IPS-18c (cell line): ENCODE data around the gene RAC2.

Experiments
- H3K4me3 ChIP-seq: 2 replicates; pipeline ENCODE4 v1.7.0; 2013; ENCODE audit warnings: low read depth, mild to moderate bottlenecking, low read length, moderate library complexity; ENCODE audit not compliant: insufficient read depth
- H3K9me3 ChIP-seq: one replicate; pipeline ENCODE4 v1.6.1; 2013; ENCODE audit warnings: mild to moderate bottlenecking, low read length, moderate library complexity; ENCODE audit not compliant: control insufficient read depth, insufficient read depth

RAC2 gene

GRCh38 chr22:37279331-37280181 lies 35.5 kb upstream of the RAC2 start:
- Histone ChIP-seq H3K9me3 (no peaks in the 10 kb centered on the region), H3K4me3 (no peak overlapping the region)

GRCh38 chr22:37278261-37278660 lies 34.2 kb upstream of the RAC2 start:
- H3K9me3 ChIP-seq, result no peaks in the 10 kb centered on the region
- H3K4me3 ChIP-seq, result no peak overlapping the region

- H3K9me3 ChIP-seq, result no peaks in the 10 kb centered on the region
- H3K4me3 ChIP-seq, result no peak overlapping the region
Measured at GRCh38 chr22:37277384-37277783, 33.3 kb upstream of the RAC2 start.

DNA sequence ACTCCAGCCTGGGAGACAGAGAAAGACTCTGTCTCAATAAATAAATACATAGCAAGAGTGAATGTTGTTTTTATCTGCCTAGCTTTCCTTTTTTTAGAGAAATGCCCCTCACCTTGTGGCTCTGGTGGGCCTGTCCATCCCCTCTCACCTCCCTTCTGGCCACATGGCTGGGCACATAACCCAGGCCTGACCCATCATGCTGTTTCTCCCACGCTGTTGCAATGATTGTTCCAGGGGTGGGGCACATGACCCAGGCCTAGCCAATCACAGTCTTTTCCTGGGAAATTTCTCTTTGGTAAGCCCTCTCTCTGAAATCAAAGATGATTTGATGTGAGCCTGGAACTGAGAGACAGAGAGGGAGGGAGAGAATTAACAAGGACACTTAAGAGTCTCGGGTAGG lies 32.7 kb upstream of the RAC2 start:
- Histone ChIP-seq H3K9me3 (no peaks in the 10 kb centered on the region), H3K4me3 (no peak overlapping the region)

- Histone ChIP-seq H3K4me3 (no peak overlapping the region), H3K9me3 (no peaks in the 10 kb centered on the region)
Measured at GRCh38 chr22:37275622-37276021, 31.6 kb upstream of the RAC2 start.

DNA sequence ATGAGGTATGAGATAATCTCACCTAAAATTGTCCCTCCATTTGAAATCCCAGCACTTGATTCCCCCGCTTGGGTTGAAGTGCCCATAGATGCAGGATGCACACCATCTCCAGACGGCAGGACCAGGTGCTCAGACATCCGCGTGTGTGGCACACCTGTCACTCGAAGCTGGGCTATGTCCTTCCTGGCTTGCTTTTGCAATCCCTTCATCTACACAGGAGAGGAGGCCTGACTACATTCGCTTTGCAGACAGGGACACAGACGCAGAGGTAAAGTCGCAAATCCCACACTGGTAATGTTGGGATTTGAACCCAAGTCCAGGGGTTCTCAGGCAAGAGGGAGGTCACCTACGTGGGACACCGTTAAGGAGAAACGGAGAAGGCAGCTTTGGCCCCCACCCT lies 31.1 kb upstream of the RAC2 start:
- Histone ChIP-seq H3K4me3 (no peak overlapping the region), H3K9me3 (no peaks in the 10 kb centered on the region)

DNA sequence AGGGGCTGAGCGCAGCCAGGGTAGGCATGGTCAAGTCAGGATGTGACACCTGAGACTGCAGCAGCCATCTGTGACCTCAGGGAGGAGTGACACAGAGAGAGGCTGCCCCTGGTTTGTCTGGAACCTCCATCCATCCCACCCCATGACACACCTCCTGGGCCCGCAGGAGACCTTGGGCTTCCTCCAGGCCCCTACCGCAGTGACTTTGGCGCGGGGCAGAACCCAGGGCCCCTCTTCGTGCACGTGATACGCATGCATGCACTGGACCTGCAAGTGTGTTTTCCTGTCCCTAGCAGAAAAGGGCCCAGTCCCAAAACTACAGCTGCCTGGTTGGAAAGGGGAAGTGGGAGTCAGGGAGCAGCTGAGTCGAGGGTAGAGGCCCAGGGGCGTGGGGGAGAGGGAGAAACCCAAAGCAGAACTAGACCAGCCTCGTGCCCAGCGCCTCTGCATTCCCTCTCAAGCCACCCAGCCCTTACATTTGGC lies 30.4 kb upstream of the RAC2 start:
- Histone ChIP-seq H3K4me3 (no peak overlapping the region), H3K9me3 (no peaks in the 10 kb centered on the region)

GRCh38 chr22:37273846-37274225 lies 29.8 kb upstream of the RAC2 start:
- Histone ChIP-seq H3K4me3 (no peak overlapping the region), H3K9me3 (no peaks in the 10 kb centered on the region)

GRCh38 chr22:37273126-37273845 lies 29.2 kb upstream of the RAC2 start:
- Histone ChIP-seq H3K9me3 (no peaks in the 10 kb centered on the region), H3K4me3 (no peak overlapping the region)

GRCh38 chr22:37270928-37271650 lies 27.0 kb upstream of the RAC2 start:
- Histone ChIP-seq H3K4me3 (no peak overlapping the region), H3K9me3 (no peaks in the 10 kb centered on the region)

DNA sequence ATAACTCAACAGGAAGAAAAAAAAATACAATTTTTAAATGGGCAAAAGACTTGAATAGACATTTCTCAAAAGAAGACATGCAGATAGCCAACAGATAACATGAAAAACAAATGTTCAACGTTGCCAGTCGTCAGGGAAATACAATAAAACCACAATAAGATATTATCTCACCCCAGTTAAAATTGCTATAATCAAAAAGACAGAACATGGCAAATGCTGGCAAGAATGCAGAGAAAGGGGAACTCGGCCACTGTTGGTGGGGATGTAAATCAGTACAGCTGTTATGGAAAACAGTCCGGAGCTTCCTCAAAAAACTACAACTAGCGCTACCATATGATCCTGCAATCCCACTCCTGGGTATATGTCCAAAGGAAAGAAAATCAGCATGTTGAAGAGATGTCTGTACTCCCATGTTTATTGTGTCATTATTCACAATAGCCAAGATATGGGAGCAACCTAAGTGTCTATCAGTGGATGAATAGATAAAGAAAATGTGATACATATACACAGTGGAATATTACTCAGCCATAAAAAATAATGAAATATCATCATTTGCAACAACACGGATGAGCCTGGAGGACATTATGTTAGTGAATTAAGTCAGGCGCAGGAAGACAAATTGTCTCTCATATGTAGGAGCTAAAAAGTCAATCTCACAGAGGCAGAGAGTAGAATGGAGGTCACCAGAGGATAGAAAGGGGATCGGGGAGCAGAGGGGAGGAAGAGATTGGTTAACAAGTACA lies 26.0 kb upstream of the RAC2 start:
- Histone ChIP-seq H3K9me3 (no peaks in the 10 kb centered on the region), H3K4me3 (no peak overlapping the region)

GRCh38 chr22:37267661-37268413 lies 23.8 kb upstream of the RAC2 start:
- Histone ChIP-seq H3K4me3 (no peak overlapping the region), H3K9me3 (no peaks in the 10 kb centered on the region)

- no peak overlapping the region for H3K4me3 ChIP-seq
- no peaks in the 10 kb centered on the region for H3K9me3 ChIP-seq
Measured at GRCh38 chr22:37267135-37267587, 23.1 kb upstream of the RAC2 start.

DNA sequence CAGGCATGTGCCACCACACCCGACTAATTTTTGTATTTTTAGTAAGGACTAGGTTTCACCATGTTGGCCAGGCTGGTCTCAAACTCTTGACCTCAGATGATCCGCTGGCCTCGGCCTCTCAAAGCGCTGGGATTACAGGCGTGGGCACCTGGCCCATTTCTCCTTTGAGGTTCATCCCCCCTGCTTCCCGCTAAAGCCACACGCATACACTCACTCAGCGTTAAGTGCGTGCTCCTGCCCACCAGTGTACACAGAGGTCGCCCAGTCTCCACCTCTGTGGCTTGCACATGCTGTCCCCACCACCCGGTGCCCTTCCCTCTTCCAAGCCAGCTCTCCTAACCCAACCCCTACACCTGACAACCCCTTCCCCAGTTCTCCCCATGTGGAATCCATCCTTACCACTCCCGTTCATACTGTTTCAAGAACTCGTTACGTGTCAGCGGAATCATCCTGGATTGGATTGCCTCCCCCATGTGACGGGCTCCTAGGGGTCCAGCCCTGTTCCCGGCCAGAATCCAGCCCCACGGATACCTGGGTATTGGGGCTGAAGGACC lies 22.6 kb upstream of the RAC2 start:
- H3K4me3 ChIP-seq, result no peak overlapping the region

DNA sequence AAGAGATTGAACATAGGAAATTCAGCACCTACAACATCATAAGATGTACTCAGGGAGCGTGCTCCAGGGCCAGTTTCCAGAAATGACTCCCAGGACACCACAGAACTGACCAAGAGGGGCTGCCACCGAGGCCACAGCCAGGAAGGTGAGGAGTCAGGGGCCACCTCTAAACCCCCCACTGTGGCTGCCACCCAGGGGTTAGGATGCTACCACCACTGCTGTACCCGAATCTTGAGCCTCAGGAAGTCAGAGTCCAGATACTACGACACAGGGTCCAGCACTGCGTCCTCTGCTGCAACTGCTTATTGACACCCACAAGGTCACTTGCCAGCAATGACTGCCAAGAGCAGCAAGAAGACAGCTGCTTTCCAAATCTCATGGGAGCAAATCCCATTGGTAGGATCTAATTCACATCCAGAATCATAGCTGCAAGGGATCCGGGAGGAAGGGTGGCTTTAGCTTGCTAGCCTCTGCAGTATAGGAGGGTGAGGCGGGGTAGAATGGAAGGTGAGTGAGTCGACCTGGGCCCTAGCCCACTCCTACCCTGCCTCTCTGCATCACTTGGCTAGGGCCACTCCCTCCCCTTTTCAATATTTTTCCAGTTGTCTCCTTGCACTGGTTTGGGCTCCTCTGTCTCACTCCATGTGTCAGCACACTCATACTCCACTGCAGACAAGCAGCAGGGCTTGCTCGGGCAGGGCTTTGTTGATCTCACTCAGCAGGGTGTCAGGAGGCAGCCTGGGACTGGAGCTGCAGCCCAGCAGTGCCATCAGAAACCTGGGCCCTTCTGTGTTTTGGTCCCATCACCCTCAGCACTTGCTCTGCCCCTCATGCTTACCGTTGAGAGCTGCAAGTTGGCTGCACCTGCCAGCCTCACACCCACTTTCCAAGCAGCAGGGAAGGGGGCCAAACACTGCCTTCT lies 20.2 kb upstream of the RAC2 start:
- no peak overlapping the region for H3K4me3 ChIP-seq

More for the DNA sequence above, 22.6 kb upstream of the RAC2 start:
- H3K9me3 ChIP-seq, result no peaks in the 10 kb centered on the region

More for the DNA sequence above, 20.2 kb upstream of the RAC2 start:
- H3K9me3 ChIP-seq, result no peaks in the 10 kb centered on the region
